K562 (cell line): Measurements from ENCODE around the gene AHI1. TPM values are rescaled to one million over a fixed set of nuclear protein-coding genes. Genes with fewer than 3 reads are reported as not detected.
A peak's percentile ranks its signal among the peaks of the same experiment; 100 is the strongest.

Experiments used
- BCLAF1 ChIP-seq, 2 experiments: fragments of 450-650 bp in 1 of 2; IDR thresholded peaks; 2 replicates each; pipeline ENCODE4 v1.6.1; 2011 to 2017; ENCODE audit warnings: low read depth in 2 of 2, antibody characterized with exemption in 1 of 2, borderline replicate concordance in 1 of 2, low read length in 1 of 2, mild to moderate bottlenecking in 1 of 2, mixed read lengths in 1 of 2; ENCODE audit not compliant: control insufficient read depth in 1 of 2
- BHLHE40 ChIP-seq: IDR thresholded peaks from 2 replicates; pipeline ENCODE4 v1.6.1; 2011; ENCODE audit warnings: low read length, improper control_type of control experiment
- CBX5 ChIP-seq: IDR thresholded peaks from 2 replicates; pipeline ENCODE4 v1.6.1; 2014; ENCODE audit warnings: low read depth, borderline replicate concordance
- DNMT1 ChIP-seq: fragments of 450-650 bp; IDR thresholded peaks from 2 replicates; pipeline ENCODE4 v1.6.1; 2016; ENCODE audit warnings: antibody characterized with exemption, mild to moderate bottlenecking
- E2F4 ChIP-seq: sonication (generic); formaldehyde crosslinking; IDR thresholded peaks from 2 replicates; pipeline ENCODE4 v1.8.0; 2022; ENCODE audit warnings: mild to moderate bottlenecking, low read depth, missing genetic modification reagents
- FIP1L1 ChIP-seq: fragments of 200-400 bp; formaldehyde crosslinking; IDR thresholded peaks from 2 replicates; pipeline ENCODE4 v1.6.1; 2018; ENCODE audit warnings: mild to moderate bottlenecking, low read depth, low read length; ENCODE audit not compliant: poor library complexity, severe bottlenecking
- KLF10 ChIP-seq: fragments of 250-450 bp; sonication (Bioruptor Pico); IDR thresholded peaks from 2 replicates; pipeline ENCODE4 v1.6.1; 2021; ENCODE audit warnings: matching md5 sums
- MTA2 ChIP-seq: fragments of 450-650 bp; IDR thresholded peaks from 2 replicates; pipeline ENCODE4 v1.6.1; 2016; ENCODE audit warnings: low read depth
- NRF1 ChIP-seq, 2 experiments: fragments of 450-650 bp; IDR thresholded peaks in 1 of 2; conservative IDR thresholded peaks in 1 of 2; 2 replicates each; pipeline ENCODE4 v1.6.1; 2014; ENCODE audit warnings: mild to moderate bottlenecking in 2 of 2
- NUFIP1 ChIP-seq: fragments of 450-650 bp; IDR thresholded peaks from 2 replicates; pipeline ENCODE4 v1.6.1; 2018; ENCODE audit not compliant: partially characterized antibody
- RBM25 ChIP-seq: fragments of 200-400 bp; formaldehyde crosslinking; IDR thresholded peaks from 2 replicates; pipeline ENCODE4 v1.6.1; 2018; ENCODE audit warnings: low read length, low read depth, moderate library complexity; ENCODE audit not compliant: severe bottlenecking
- RFX1 ChIP-seq: fragments of 450-650 bp; IDR thresholded peaks from 2 replicates; pipeline ENCODE4 v1.6.1; 2016; ENCODE audit warnings: mild to moderate bottlenecking, moderate library complexity
- SMAD2 ChIP-seq: fragments of 150-350 bp; IDR thresholded peaks from 2 replicates; pipeline ENCODE4 v1.6.1; 2014; ENCODE audit warnings: low read depth, mild to moderate bottlenecking, low read length
- SMARCE1 ChIP-seq: fragments of 450-650 bp; IDR thresholded peaks from 2 replicates; pipeline ENCODE4 v1.7.1; 2016; ENCODE audit warnings: mild to moderate bottlenecking
- TCF7L2 ChIP-seq: fragments of 150-350 bp; IDR thresholded peaks from 2 replicates; pipeline ENCODE4 v1.6.1; 2016; ENCODE audit warnings: low read depth, mild to moderate bottlenecking, low read length, moderate library complexity
- TCFL5 ChIP-seq: fragments of 250-450 bp; sonication (Bioruptor Pico); conservative IDR thresholded peaks from 2 replicates; pipeline ENCODE4 v1.6.1; 2021; ENCODE audit warnings: mild to moderate bottlenecking, moderate library complexity, matching md5 sums
- TSC22D4 ChIP-seq: fragments of 450-650 bp; IDR thresholded peaks from 2 replicates; pipeline ENCODE4 v1.6.1; 2016; ENCODE audit warnings: missing genetic modification characterization, missing biosample characterization, control low read depth
- WHSC1 ChIP-seq: IDR thresholded peaks from one replicate; pipeline ENCODE4 v1.6.1; 2012; ENCODE audit warnings: low read length, control low read depth, inconsistent platforms
- XRCC3 ChIP-seq: fragments of 450-650 bp; IDR thresholded peaks from 2 replicates; pipeline ENCODE4 v1.6.1; 2017; ENCODE audit warnings: mild to moderate bottlenecking, moderate library complexity
- ZNF133 ChIP-seq: fragments of 250-450 bp; sonication (Bioruptor Pico); IDR thresholded peaks from 2 replicates; pipeline ENCODE4 v1.4.0; 2020; ENCODE audit warnings: mild to moderate bottlenecking
- ZNF586 ChIP-seq: fragments of 450-650 bp; formaldehyde crosslinking; conservative IDR thresholded peaks from 2 replicates; pipeline ENCODE4 v1.4.0; 2020; ENCODE audit warnings: mild to moderate bottlenecking, moderate library complexity
- ZNF699 ChIP-seq: fragments of 250-450 bp; sonication (Bioruptor Pico); IDR thresholded peaks from 2 replicates; pipeline ENCODE4 v1.8.0; 2021; ENCODE audit warnings: mild to moderate bottlenecking, moderate library complexity; ENCODE audit not compliant: insufficient replicate concordance
- polyA plus RNA-seq, 8 experiments: library from polyadenylated mRNA; depleted of rRNA in 4 of 8; stranded (reverse) in 5 of 8; unstranded in 3 of 8; fragments of >200 nt; fragmentation: Nextera tagmentation in 2 of 8; fragmentation: Illumina TruSeq in 1 of 8; extraction: Ambion mirVana in 2 of 8; extraction: Trizol in 1 of 8; gene quantifications; 2 replicates each; pipeline versions ENCODE4 v1.2.1 to v1.2.3, GENCODE V29; 2011 to 2014; ENCODE audit warnings: inconsistent platforms in 1 of 8, missing spikeins in 1 of 8
- total RNA-seq, 7 experiments: library from RNA; depleted of rRNA in 6 of 7; stranded (reverse); fragments of >200 nt in 6 of 7; fragmentation: Illumina TruSeq in 2 of 7; extraction: Trizol in 2 of 7; gene quantifications; 2 replicates each; pipeline versions ENCODE4 v1.2.1 to v1.2.3, GENCODE V29; 2011 to 2021; ENCODE audit warnings: low replicate concordance in 1 of 7
- TF ChIP-seq, protein P1 (sequence below): fragments of 450-650 bp; IDR thresholded peaks from 2 replicates; pipeline ENCODE4 v1.6.1; 2018; ENCODE audit not compliant: partially characterized antibody

Gene AHI1
- total and polyA plus RNA-seq, 9 of the 15 experiments (the other 6 are each of a cell fraction or from before 2014, with no cell fraction given), result 24.7 to 54.9 (median 32.2) TPM

DNA sequence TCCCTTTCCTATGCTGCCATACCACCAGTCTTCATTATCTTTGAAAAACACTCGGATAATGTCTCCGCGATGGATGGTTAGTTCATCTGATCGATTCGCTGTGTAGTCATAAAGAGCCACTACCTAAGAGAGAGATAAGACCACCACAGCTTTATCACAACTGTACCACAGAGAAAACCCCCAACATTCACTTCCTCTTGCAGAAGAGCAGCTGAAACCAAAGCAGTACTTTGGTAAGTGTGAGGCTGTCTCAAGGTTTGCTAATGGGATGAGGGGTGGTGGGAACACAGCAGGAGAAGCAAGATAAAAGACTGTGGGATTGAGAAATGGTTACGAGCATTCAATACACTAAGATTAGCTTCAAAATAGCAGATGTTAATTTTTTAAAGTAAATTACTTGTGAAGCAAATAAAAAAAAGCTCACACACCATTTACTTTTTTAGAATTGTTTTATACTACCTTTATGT lies 174.3 kb downstream of the AHI1 start (continued):
- TF ChIP-seq E2F4 (no peak), MTA2 (peak; percentile 100), RBM25 (no peak), WHSC1 (no peak), ZNF699 (CRISPR knock-in tag) (no peak), SMAD2 (no peak), BCLAF1 (IDR thresholded peaks at IDR 0.05; ENCODE audit: borderline replicate concordance in 1 of 2, control insufficient read depth in 1 of 2, low read depth in 2 of 2, low read length in 1 of 2) (peak in 1 of 2 experiments; percentile 61; a peak in 1 of 4 replicates), ZNF133 (CRISPR knock-in tag) (no peak), TSC22D4 (tag) (no peak), DNMT1 (no peak), FIP1L1 (no peak), CBX5 (no peak), NRF1 (conservative IDR thresholded peaks at IDR 0.05 in 1 of 2, IDR thresholded peaks at IDR 0.05 in 1 of 2) (no peak), TCF7L2 (0 out of 2 replicates have a peak, but pooled peaks have one; percentile 34), ZNF586 (0 out of 2 replicates have a peak, but pooled peaks have one; percentile 4), XRCC3 (0 out of 2 replicates have a peak, but pooled peaks have one; percentile 53), TCFL5 (CRISPR knock-in tag) (peak; percentile 81; the same call in 1 of the 2 replicates), RFX1 (no peak), BHLHE40 (peak; percentile 63; the same call in 1 of the 2 replicates), NUFIP1 (peak; percentile 67), KLF10 (CRISPR knock-in tag) (no peak), SMARCE1 (peak; percentile 100)
- TF ChIP-seq, protein P1, sequence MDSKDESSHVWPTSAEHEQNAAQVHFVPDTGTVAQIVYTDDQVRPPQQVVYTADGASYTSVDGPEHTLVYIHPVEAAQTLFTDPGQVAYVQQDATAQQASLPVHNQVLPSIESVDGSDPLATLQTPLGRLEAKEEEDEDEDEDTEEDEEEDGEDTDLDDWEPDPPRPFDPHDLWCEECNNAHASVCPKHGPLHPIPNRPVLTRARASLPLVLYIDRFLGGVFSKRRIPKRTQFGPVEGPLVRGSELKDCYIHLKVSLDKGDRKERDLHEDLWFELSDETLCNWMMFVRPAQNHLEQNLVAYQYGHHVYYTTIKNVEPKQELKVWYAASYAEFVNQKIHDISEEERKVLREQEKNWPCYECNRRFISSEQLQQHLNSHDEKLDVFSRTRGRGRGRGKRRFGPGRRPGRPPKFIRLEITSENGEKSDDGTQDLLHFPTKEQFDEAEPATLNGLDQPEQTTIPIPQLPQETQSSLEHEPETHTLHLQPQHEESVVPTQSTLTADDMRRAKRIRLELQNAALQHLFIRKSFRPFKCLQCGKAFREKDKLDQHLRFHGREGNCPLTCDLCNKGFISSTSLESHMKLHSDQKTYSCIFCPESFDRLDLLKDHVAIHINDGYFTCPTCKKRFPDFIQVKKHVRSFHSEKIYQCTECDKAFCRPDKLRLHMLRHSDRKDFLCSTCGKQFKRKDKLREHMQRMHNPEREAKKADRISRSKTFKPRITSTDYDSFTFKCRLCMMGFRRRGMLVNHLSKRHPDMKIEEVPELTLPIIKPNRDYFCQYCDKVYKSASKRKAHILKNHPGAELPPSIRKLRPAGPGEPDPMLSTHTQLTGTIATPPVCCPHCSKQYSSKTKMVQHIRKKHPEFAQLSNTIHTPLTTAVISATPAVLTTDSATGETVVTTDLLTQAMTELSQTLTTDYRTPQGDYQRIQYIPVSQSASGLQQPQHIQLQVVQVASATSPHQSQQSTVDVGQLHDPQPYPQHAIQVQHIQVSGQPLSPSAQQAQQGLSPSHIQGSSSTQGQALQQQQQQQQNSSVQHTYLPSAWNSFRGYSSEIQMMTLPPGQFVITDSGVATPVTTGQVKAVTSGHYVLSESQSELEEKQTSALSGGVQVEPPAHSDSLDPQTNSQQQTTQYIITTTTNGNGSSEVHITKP, result peak; percentile 78
